H1 (cell line): ENCODE data around the gene APOM. TPM values are rescaled to one million over a fixed set of nuclear protein-coding genes. Genes with fewer than 3 reads are reported as not detected.

Source experiments
- CTCF ChIA-PET: fragments of 300-600 bp; sonication (Branson Sonifier 250); formaldehyde crosslinking; loops from one replicate; lab custom pipeline; 2021; ENCODE audit not compliant: partially characterized antibody; lab: Charles Lee
- POLR2A ChIA-PET: fragments of 300-600 bp; sonication (Branson Sonifier 250); formaldehyde crosslinking; loops from one replicate; lab custom pipeline; 2021; ENCODE audit warnings: inconsistent platforms; ENCODE audit not compliant: partially characterized antibody; lab: Charles Lee
- DNase-seq, 2 experiments: peaks; one replicate each; pipeline versions ENCODE4 v3.0.0 to v3.0.0-alpha.2; 2010 to 2022; ENCODE audit warnings: low spot score in 2 of 2, low read depth in 1 of 2, mixed read lengths in 1 of 2
- FAIRE-seq: peaks from 2 replicates; lab custom pipeline; 2011; peaks lifted over from hg19 to GRCh38; lab: Jason Lieb, UNC
- H2AFZ ChIP-seq: 2 replicates; pipeline ENCODE4 v1.8.1; 2012; ENCODE audit warnings: low read length, inconsistent platforms
- H2AK5ac ChIP-seq: 2 replicates; pipeline ENCODE4 v1.6.1; 2013; ENCODE audit warnings: low read depth, low read length
- H2BK120ac ChIP-seq: replicated peaks from 2 replicates; pipeline ENCODE3; 2013; ENCODE audit warnings: low read depth, low read length, inconsistent platforms
- H2BK12ac ChIP-seq: 2 replicates; pipeline ENCODE4 v1.6.1; 2013; ENCODE audit warnings: low read depth, low read length
- H2BK15ac ChIP-seq: 2 replicates; pipeline ENCODE4 v1.6.1; 2013; ENCODE audit warnings: low read length
- H2BK20ac ChIP-seq: 2 replicates; pipeline ENCODE4 v1.6.1; 2013; ENCODE audit warnings: low read length
- H2BK5ac ChIP-seq: 2 replicates; pipeline ENCODE4 v1.6.1; 2013; ENCODE audit warnings: low read depth, low read length
- H3K14ac ChIP-seq: 2 replicates; pipeline ENCODE4 v1.6.1; 2013; ENCODE audit warnings: inconsistent platforms; ENCODE audit not compliant: insufficient read length
- H3K18ac ChIP-seq: 2 replicates; pipeline ENCODE4 v1.6.1; 2013; ENCODE audit warnings: low read length; ENCODE audit errors: extremely low read depth
- H3K23ac ChIP-seq: 2 replicates; pipeline ENCODE4 v1.6.1; 2013; ENCODE audit warnings: inconsistent platforms; ENCODE audit not compliant: insufficient read length
- H3K23me2 ChIP-seq: 2 replicates; pipeline ENCODE4 v1.6.1; 2013; ENCODE audit warnings: low read depth, low read length
- H3K27ac ChIP-seq: 2 replicates; pipeline ENCODE4 v1.6.1; 2011; ENCODE audit warnings: low read depth, low read length, inconsistent platforms
- H3K27me3 ChIP-seq, 4 experiments: replicated peaks in 1 of 4; 1 replicate in 1 of 4; 2 replicates in 3 of 4; pipeline versions ENCODE4 v1.6.1 to v1.8.1; 2011 to 2013; ENCODE audit warnings: low read length in 3 of 4, mild to moderate bottlenecking in 3 of 4, inconsistent platforms in 2 of 4, mixed read lengths in 2 of 4, moderate library complexity in 1 of 4; ENCODE audit not compliant: control insufficient read depth in 3 of 4, insufficient read depth in 3 of 4; ENCODE audit errors: extremely low read depth in 1 of 4
- H3K36me3 ChIP-seq, 4 experiments: 2 replicates each; pipeline versions ENCODE4 v1.6.1 to v1.8.1; 2011 to 2013; ENCODE audit warnings: mild to moderate bottlenecking in 4 of 4, low read length in 3 of 4, moderate library complexity in 2 of 4, control low read depth in 1 of 4, inconsistent platforms in 1 of 4; ENCODE audit not compliant: insufficient read depth in 4 of 4, control insufficient read depth in 2 of 4
- H3K4ac ChIP-seq: replicated peaks from 2 replicates; pipeline ENCODE3; 2013; ENCODE audit warnings: low read length, low read depth, mixed read lengths, inconsistent platforms; ENCODE audit not compliant: insufficient read length
- H3K4me1 ChIP-seq, 4 experiments: replicated peaks in 1 of 4; 1 replicate in 1 of 4; 2 replicates in 3 of 4; pipeline versions ENCODE4 v1.6.1 to v1.8.1; 2011 to 2013; ENCODE audit warnings: low read length in 3 of 4, inconsistent platforms in 2 of 4, mixed read lengths in 1 of 4; ENCODE audit not compliant: insufficient read depth in 4 of 4, control insufficient read depth in 3 of 4
- H3K4me2 ChIP-seq, 2 experiments: 2 replicates each; pipeline versions ENCODE4 v1.6.1 to v1.8.1; 2011 to 2013; ENCODE audit warnings: low read depth in 2 of 2, low read length in 2 of 2, control low read depth in 1 of 2, inconsistent platforms in 1 of 2, mild to moderate bottlenecking in 1 of 2; ENCODE audit not compliant: insufficient read depth in 1 of 2
- H3K4me3 ChIP-seq, 4 experiments: fragments of 200-600, 300-600 bp in 1 of 4; sonication (generic), shearing (Covaris generic), sonication (Bioruptor Twin) in 1 of 4; 2 replicates each; pipeline versions ENCODE4 v1.5.1 to v1.8.1; 2011 to 2016; ENCODE audit warnings: low read length in 4 of 4, low read depth in 3 of 4, control low read depth in 2 of 4, inconsistent platforms in 2 of 4, mild to moderate bottlenecking in 2 of 4, mixed read lengths in 1 of 4, moderate library complexity in 1 of 4; ENCODE audit not compliant: insufficient read depth in 2 of 4; ENCODE audit errors: extremely low read depth in 1 of 4
- H3K56ac ChIP-seq: replicated peaks from 2 replicates; pipeline ENCODE3; 2013; ENCODE audit warnings: low read depth, mild to moderate bottlenecking, mixed read lengths, low read length, inconsistent platforms; ENCODE audit not compliant: insufficient read length
- H3K79me1 ChIP-seq: 2 replicates; pipeline ENCODE4 v1.6.1; 2013; ENCODE audit warnings: low read depth, low read length, control low read depth
- H3K79me2 ChIP-seq, 2 experiments: 2 replicates each; pipeline versions ENCODE4 v1.6.1 to v1.8.1; 2012 to 2013; ENCODE audit warnings: low read length in 2 of 2, mild to moderate bottlenecking in 2 of 2, inconsistent platforms in 1 of 2; ENCODE audit not compliant: insufficient read depth in 2 of 2, control insufficient read depth in 1 of 2
- H3K9ac ChIP-seq, 4 experiments: replicated peaks in 1 of 4; 1 replicate in 1 of 4; 2 replicates in 3 of 4; pipeline versions ENCODE4 v1.6.1 to v1.8.1; 2011 to 2013; ENCODE audit warnings: low read depth in 3 of 4, low read length in 3 of 4, control low read depth in 2 of 4, mild to moderate bottlenecking in 2 of 4, moderate library complexity in 2 of 4, inconsistent platforms in 1 of 4; ENCODE audit errors: extremely low read depth in 1 of 4
- H3K9me3 ChIP-seq, 2 experiments: 2 replicates each; pipeline versions ENCODE4 v1.6.1 to v1.8.1; 2012 to 2013; ENCODE audit warnings: mild to moderate bottlenecking in 2 of 2, moderate library complexity in 2 of 2, control low read depth in 1 of 2, inconsistent platforms in 1 of 2, low read depth in 1 of 2, low read length in 1 of 2, mixed read lengths in 1 of 2; ENCODE audit not compliant: insufficient read depth in 2 of 2
- H4K20me1 ChIP-seq, 2 experiments: replicated peaks in 1 of 2; 2 replicates each; pipeline versions ENCODE3 to v1.8.1; 2011 to 2013; ENCODE audit warnings: inconsistent platforms in 2 of 2, low read length in 2 of 2, mild to moderate bottlenecking in 1 of 2; ENCODE audit not compliant: insufficient read depth in 2 of 2, control insufficient read depth in 1 of 2
- H4K5ac ChIP-seq: 2 replicates; pipeline ENCODE4 v1.6.1; 2013; ENCODE audit warnings: low read length, low read depth, mixed read lengths, inconsistent platforms; ENCODE audit not compliant: insufficient read length
- H4K8ac ChIP-seq: 2 replicates; pipeline ENCODE4 v1.8.0; 2013; ENCODE audit warnings: mild to moderate bottlenecking, moderate library complexity, low read length, inconsistent platforms; ENCODE audit not compliant: insufficient read depth; ENCODE audit errors: extremely low read depth
- H4K91ac ChIP-seq: replicated peaks from 2 replicates; pipeline ENCODE3; 2013; ENCODE audit warnings: low read length, mixed read lengths, inconsistent platforms; ENCODE audit not compliant: insufficient read length
- BRCA1 ChIP-seq: IDR thresholded peaks from 2 replicates; pipeline ENCODE4 v1.6.1; 2012; ENCODE audit warnings: low read depth, low read length, improper control_type of control experiment
- CTBP2 ChIP-seq: IDR thresholded peaks from 2 replicates; pipeline ENCODE4 v1.7.0; 2011; ENCODE audit warnings: borderline replicate concordance, mild to moderate bottlenecking, moderate library complexity, mixed read lengths, low read length; ENCODE audit not compliant: insufficient read depth, insufficient read length
- EZH2 ChIP-seq: fragments of 200-600 bp; sonication (generic); IDR thresholded peaks from 2 replicates; pipeline ENCODE4 v1.7.1; 2012; ENCODE audit warnings: low read depth, mild to moderate bottlenecking, moderate library complexity, low read length, inconsistent platforms; ENCODE audit not compliant: severe bottlenecking
- KDM4A ChIP-seq: IDR thresholded peaks from one replicate; pipeline ENCODE4 v1.7.1; 2012; ENCODE audit warnings: low read depth, mild to moderate bottlenecking, moderate library complexity, low read length, inconsistent platforms; ENCODE audit not compliant: severe bottlenecking
- NRF1 ChIP-seq: IDR thresholded peaks from 2 replicates; pipeline ENCODE4 v1.6.1; 2011; ENCODE audit warnings: mild to moderate bottlenecking, low read depth, low read length, improper control_type of control experiment
- POLR2AphosphoS5 ChIP-seq: IDR thresholded peaks from 2 replicates; pipeline ENCODE4 v1.6.1; 2011; ENCODE audit warnings: low read depth, low read length
- SUZ12 ChIP-seq: fragments of 200-600 bp; sonication (generic); IDR thresholded peaks from 2 replicates; pipeline ENCODE4 v1.6.1; 2012; ENCODE audit warnings: mild to moderate bottlenecking, inconsistent platforms, low read length, moderate library complexity, mixed read lengths
- WGBS, 2 experiments: shearing (Covaris generic) in 1 of 2; methylation state at CpG; one replicate each; pipeline versions ENCODE4 v1.1.6 to v1.1.7; 2013 to 2015; ENCODE audit warnings: low lambda C conversion rate in 2 of 2, mixed read lengths in 2 of 2, inconsistent platforms in 1 of 2, low coverage in 1 of 2, missing lambda C conversion rate in 1 of 2; ENCODE audit not compliant: insufficient replicate concordance in 2 of 2, insufficient coverage in 1 of 2, insufficient read length in 1 of 2; ENCODE audit errors: extremely low coverage in 1 of 2, missing lambda C conversion rate in 1 of 2; 5-methylcytosine and 5-hydroxymethylcytosine counted together
- polyA plus RNA-seq, 7 experiments: library from polyadenylated mRNA; depleted of rRNA in 3 of 7; stranded (reverse) in 5 of 7; unstranded in 2 of 7; fragments of >200 nt in 5 of 7; fragments of 200-250 nt in 2 of 7; gene quantifications; 1 replicate in 5 of 7; 2 replicates in 1 of 7; 4 replicates in 1 of 7; pipeline versions ENCODE4 v1.2.1 to v1.2.3, GENCODE V29; 2011 to 2013; ENCODE audit warnings: missing spikeins in 2 of 7, mixed read lengths in 2 of 7
- total RNA-seq: library from RNA; stranded (reverse); fragmentation: NEBNext Ultra II Directional; extraction: Animal tissue kit (Norgen Biotek cat#: 25700); gene quantifications from 2 replicates; pipeline ENCODE4 v1.2.1, GENCODE V29; 2021
- TF ChIP-seq, protein P1 (sequence below), 3 experiments: IDR thresholded peaks; 1 replicate in 2 of 3; 2 replicates in 1 of 3; pipeline versions ENCODE4 v1.5.1 to v1.6.1; 2011; ENCODE audit warnings: low read length in 3 of 3, mild to moderate bottlenecking in 3 of 3, inconsistent platforms in 2 of 3, low read depth in 1 of 3, moderate library complexity in 1 of 3; ENCODE audit not compliant: insufficient read depth in 1 of 3; ENCODE audit errors: control extremely low read depth in 1 of 3
- TF ChIP-seq, protein P2 (sequence below): IDR thresholded peaks from 2 replicates; pipeline ENCODE4 v1.6.1; 2012; ENCODE audit warnings: inconsistent platforms
- TF ChIP-seq, protein P3 (sequence below): IDR thresholded peaks from 2 replicates; pipeline ENCODE4 v1.6.1; 2011; ENCODE audit warnings: low read depth, mild to moderate bottlenecking, low read length; ENCODE audit not compliant: insufficient read depth

APOM gene
- total and polyA plus RNA-seq, 2 of the 8 experiments (the other 6 are each of a cell fraction or from before 2014, with no cell fraction given): 3.4 to 12.0 TPM

DNA sequence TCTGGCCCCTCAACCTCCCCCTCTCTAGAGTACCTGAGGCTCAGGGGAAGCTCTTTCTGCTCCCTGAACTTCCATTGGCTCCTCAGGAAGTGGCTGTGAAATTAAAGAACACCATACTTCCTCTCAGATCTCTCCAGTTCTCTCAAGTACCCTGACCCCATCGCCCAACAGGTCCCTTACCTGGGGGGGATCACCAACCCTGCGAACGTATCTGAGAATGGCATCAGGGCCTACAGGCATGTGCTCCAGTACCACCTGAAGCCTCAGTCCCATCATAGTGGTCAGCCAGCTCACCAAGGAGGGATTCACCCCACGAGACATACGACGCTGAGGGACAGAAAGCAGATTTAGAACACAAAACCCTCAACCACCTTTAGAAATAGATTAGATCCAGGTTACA lies 15.1 kb upstream of the APOM start:
- ChIA-PET POLR2A (interaction anchor here (1.0 to 34.9 kb wide), 10 partner anchors 15 to 165 kb away, joined by 3 to 883 read pairs (median 6); partner anchors contain the start of genes ABHD16A, APOM, BAG6 and C6orf47), CTCF (interaction anchor here (0.8 to 1.3 kb wide), 3 partner anchors 9 to 24 kb away, joined by 3 to 5 read pairs (median 4); partner anchors contain the start of gene GPANK1)
- no peak for FAIRE-seq
- TF ChIP-seq, protein P1, sequence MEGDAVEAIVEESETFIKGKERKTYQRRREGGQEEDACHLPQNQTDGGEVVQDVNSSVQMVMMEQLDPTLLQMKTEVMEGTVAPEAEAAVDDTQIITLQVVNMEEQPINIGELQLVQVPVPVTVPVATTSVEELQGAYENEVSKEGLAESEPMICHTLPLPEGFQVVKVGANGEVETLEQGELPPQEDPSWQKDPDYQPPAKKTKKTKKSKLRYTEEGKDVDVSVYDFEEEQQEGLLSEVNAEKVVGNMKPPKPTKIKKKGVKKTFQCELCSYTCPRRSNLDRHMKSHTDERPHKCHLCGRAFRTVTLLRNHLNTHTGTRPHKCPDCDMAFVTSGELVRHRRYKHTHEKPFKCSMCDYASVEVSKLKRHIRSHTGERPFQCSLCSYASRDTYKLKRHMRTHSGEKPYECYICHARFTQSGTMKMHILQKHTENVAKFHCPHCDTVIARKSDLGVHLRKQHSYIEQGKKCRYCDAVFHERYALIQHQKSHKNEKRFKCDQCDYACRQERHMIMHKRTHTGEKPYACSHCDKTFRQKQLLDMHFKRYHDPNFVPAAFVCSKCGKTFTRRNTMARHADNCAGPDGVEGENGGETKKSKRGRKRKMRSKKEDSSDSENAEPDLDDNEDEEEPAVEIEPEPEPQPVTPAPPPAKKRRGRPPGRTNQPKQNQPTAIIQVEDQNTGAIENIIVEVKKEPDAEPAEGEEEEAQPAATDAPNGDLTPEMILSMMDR (IDR thresholded peaks at IDR 0.05; ENCODE audit: control extremely low read depth in 1 of 3, insufficient read depth in 1 of 3, low read depth in 1 of 3, low read length in 3 of 3): no peak
- TF ChIP-seq CTBP2: no peak
- no peak for TF ChIP-seq SUZ12
- no peak for TF ChIP-seq EZH2
- TF ChIP-seq BRCA1: no peak
- TF ChIP-seq, protein P2, sequence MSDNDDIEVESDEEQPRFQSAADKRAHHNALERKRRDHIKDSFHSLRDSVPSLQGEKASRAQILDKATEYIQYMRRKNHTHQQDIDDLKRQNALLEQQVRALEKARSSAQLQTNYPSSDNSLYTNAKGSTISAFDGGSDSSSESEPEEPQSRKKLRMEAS: no peak
- TF ChIP-seq, protein P3, sequence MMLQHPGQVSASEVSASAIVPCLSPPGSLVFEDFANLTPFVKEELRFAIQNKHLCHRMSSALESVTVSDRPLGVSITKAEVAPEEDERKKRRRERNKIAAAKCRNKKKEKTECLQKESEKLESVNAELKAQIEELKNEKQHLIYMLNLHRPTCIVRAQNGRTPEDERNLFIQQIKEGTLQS: no peak
- no peak for TF ChIP-seq NRF1
- no peak for TF ChIP-seq POLR2AphosphoS5
- TF ChIP-seq KDM4A: no peak

More for the DNA sequence above, 15.1 kb upstream of the APOM start:
- Histone ChIP-seq H3K23ac (no peak overlapping the region), H3K27me3 (no peaks in the 10 kb centered on the region), H3K23me2 (no peaks in the 10 kb centered on the region), H2BK20ac (no peak overlapping the region), H3K9me3 (no peaks in the 10 kb centered on the region), H2BK12ac (no peak overlapping the region), H3K18ac (no peak overlapping the region), H3K79me2 (no peaks in the 10 kb centered on the region), H4K5ac (no peak overlapping the region), H2AFZ (no peak overlapping the region), H2AK5ac (no peak overlapping the region), H3K4ac (no peak overlapping the region), H2BK15ac (no peak overlapping the region), H3K14ac (no peak overlapping the region), H2BK5ac (no peak overlapping the region), H3K4me1 (no peaks in the 10 kb centered on the region), H3K9ac (no peak overlapping the region), H3K79me1 (no peaks in the 10 kb centered on the region; the same call in none of the 2 replicates), H4K20me1 (peaks cover 7 to 12% of the 10 kb centered on the region in 2 experiments), H3K56ac (no peak overlapping the region), H4K8ac (no peak overlapping the region), H2BK120ac (no peak overlapping the region), H3K4me3 (no peak overlapping the region), H3K4me2 (no peak overlapping the region), H3K27ac (no peak overlapping the region), H4K91ac (no peak overlapping the region), H3K36me3 (peaks cover 56 to 93% (median 77%) of the 10 kb centered on the region in 4 experiments)
- 94% methylated on average over 6 of the region's 6 CpGs; no CpG with 5 or more reads in 1 of the 2 experiments for WGBS, 2 experiments
- DNase-seq: no peak
